DMS153 treated with DMSO at 0.1 percent for 48 hours (cell line): ENCODE data around the gene TBP.

Experiments used
- DNase-seq: peaks from one replicate; lab custom pipeline; 2025; ENCODE audit not compliant: unreplicated experiment; lab: John Stamatoyannopoulos, UW

TBP gene

GRCh38 chr6:170533792-170534191 lies 20.4 kb upstream of the TBP start:
- DNase-seq, result no peak

DNA sequence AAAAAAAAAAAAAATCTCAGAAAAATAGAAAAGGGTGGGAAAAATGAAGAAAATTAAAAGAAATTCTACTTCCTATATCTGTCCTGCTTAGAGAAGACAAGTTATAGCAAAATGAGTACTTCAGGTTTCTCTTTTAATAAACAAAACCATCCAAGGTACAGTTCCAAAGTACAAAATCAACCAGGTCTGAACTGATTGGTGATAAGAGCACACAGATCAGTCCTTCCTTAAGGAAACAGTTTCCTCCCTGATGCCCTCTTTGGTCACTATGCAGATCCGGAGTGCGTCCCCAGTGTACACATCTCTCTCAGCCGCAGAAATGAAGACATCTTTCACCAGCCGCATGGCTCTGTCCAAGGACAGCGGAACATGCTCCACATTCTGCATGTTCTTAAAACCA lies 19.2 kb upstream of the TBP start:
- DNase-seq, result no peak

- no peak for DNase-seq
Measured at GRCh38 chr6:170536671-170537070, 17.5 kb upstream of the TBP start.

DNA sequence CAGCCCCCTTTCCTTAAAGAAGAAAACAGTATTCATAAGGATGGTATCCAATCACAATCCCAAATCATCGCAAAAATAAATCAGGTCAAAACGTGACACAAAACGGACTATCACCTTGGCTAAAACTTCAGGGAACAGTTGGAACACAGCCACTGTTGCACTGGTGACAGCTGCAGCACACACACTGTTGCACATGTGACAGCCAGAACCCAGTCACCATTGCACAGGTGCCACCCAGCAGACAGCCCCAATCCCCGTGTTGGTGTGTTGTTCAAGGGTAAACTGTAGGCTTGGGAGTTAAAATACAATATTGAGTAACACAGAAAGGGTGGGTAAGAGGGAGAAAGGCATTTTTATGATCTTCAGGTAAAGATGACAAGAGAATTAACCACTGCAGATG lies 16.8 kb upstream of the TBP start:
- DNase-seq, result no peak

DNA sequence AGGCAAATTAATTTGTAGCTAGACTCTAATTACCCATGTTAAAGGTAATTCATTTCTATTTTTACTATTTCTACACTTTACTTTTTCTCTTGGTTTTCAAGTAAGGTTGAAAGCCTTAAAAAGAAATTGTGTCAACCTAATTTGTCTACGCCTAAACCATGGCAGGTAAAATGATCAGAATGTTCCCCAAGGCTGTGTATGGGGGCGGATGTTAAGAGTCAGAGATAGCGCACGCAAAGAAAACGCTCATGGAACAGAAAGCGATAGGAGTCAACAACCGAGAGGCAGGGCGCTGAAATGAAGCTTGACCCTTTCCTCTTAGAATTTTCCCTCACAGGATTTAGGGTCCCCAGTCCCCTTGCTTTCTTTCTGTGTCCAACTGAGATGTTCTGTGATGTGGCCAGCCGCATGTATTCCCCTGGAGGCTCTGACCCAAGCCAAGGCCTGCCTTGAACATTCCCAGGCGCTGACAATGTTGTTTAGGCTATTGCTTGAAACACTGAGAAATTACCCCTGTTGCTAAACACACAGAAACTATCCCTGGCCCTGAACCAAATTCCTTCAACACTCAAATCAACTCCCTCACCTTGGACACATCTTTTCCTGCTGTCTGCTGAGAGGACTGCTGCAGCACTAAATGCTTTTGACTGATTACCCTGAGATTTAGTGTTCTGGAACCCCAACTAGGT lies 12.0 kb upstream of the TBP start:
- DNase-seq, result no peak

DNA sequence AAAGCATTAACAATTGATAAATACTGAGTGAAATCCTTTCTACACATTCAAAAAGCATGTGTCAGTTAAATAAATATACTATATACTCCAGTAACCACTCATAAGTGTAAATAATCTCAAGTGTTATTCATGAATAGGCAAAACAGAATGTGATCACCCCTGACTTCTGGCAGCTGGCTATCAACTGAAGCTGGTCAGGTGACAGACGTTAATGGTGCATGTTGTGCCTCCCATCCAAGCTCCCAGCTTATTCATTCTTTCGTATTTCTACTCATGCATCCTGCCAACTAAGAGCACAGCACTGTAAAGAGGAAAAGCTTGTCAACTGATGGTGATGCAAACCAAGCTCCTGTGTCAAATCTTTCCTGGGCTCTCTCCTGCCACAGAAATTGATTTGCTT lies 8.8 kb upstream of the TBP start:
- DNase-seq, result peak; percentile 80

GRCh38 chr6:170552765-170553533 lies 1.2 kb upstream of the TBP start, which contains the start of gene PSMB1:
Gene PSMB1, minus strand, starts transcription at chr6:170553307. Its CDS starts 65 bp downstream, at chr6:170553242.
- peak; percentile 73 for DNase-seq

- DNase-seq, result peak; percentile 58
Measured at GRCh38 chr6:170553534-170554012, 596 bp upstream of the TBP start.

- no peak for DNase-seq
Measured at GRCh38 chr6:170554796-170555137, 598 bp downstream of the TBP start.

DNA sequence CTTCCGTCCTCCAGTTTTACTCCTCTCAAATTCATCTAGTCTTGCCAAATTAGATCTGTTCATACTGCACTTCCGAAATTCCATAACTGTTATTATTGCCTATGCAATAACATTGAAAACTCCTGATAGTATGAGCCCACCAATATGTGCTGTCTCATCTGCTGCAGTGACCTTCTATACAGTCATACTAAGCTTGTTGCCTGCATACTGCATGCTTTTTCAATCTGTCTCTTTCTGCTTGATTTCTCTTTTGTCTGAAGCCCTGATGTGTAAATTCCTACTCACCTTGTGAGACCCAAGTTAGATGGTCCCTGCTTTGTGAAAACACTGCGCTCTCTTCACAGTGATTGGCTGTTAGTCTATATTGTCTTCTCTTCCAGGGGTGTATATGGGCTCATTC lies 1.1 kb downstream of the TBP start:
- DNase-seq, result no peak

GRCh38 chr6:170561555-170561954 lies 7.4 kb downstream of the TBP start:
- DNase-seq, result no peak

- DNase-seq, result no peak
Measured at GRCh38 chr6:170564936-170565530, 10.9 kb downstream of the TBP start.

- no peak for DNase-seq
Measured at GRCh38 chr6:170572704-170573466, 18.7 kb downstream of the TBP start.

DNA sequence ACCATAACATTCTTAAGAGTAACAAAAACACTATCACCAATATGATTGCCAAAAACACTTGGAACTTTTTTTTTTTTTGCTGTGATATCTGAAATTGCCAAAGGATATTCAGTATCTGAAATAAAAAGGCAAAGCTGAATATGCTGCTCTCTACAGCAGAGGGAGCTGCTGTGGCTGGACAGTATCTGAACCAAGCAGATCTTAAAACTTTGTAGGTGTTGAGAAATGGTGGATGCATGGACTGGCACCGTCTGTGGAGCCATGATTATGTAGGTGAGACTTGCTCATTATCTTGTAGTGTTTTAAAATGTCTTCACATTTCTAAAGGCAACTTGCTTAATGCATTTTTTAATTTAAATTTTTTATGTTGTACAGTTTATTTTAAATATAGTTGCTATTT lies 21.1 kb downstream of the TBP start:
- DNase-seq, result no peak

- DNase-seq, result no peak
Measured at GRCh38 chr6:170578909-170579308, 24.7 kb downstream of the TBP start.

DNA sequence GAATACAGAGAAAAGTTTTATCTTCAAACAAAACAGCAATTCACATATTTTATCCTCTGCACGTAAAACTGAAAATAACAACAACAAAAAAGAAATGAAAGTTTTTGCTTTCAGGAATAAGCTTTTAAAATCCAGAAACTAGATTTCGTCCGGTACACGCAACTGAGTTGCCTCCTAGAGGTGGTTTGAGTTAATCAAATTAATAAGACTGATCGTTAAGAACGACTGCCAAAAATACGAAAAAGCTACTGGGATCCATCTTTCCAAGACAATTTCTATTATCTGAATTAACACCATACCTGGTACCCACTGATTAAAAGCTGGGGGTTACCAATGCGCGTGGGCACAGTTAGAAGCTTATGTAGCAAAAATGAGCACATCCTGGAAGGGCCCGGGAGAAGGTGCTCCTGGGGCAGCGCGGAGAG lies 29.6 kb downstream of the TBP start:
- peak; percentile 36 for DNase-seq

GRCh38 chr6:170584181-170584953 lies 30.2 kb downstream of the TBP start, which contains the start of gene PDCD2:
Gene PDCD2, minus strand, starts transcription at chr6:170584637. Its CDS starts 56 bp downstream, at chr6:170584581.
- peak; percentile 90 for DNase-seq

- DNase-seq, result no peak
Measured at GRCh38 chr6:170584954-170585498, 30.9 kb downstream of the TBP start.

DNA sequence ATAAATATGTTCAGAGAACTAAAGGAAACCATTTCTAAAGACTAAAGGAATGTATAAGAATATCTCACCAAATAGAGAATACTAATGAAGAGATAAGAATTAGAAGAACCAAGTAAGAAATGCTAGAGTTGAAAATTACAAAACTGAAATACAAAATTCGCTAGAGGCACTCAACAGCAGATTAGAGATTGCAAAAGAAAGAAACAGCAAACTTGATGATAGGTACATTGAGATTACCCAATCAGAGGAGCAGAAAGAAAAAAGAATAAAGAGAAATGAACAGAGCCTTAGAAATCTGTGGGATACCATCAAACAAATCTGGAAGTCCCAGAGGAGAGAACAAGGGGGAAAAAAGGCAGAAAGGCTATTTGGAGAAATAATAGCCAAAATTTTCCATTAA lies 36.6 kb downstream of the TBP start:
- DNase-seq, result no peak

- DNase-seq, result no peak
Measured at GRCh38 chr6:170596426-170596825, 42.3 kb downstream of the TBP start.
